ENCODE data around the gene SCN3A. TPM values are rescaled to one million over a fixed set of nuclear protein-coding genes. Genes with fewer than 3 reads are reported as not detected.

The SCN3A gene
- total RNA-seq, 1 donor from 2014 or later: 0.17 TPM

- no peak for DNase-seq (ENCODE audit: low read depth)
- H3K4me3 ChIP-seq (ENCODE audit: low read depth, low read length): no peak overlapping the region
- no peaks in the 10 kb centered on the region for H3K27me3 ChIP-seq (ENCODE audit: control insufficient read depth, insufficient read depth, low read length)
- no peak for TF ChIP-seq CTCF (IDR thresholded peaks at IDR 0.05; ENCODE audit: insufficient read depth, low read length, poor library complexity, severe bottlenecking)
- H3K36me3 ChIP-seq (ENCODE audit: control insufficient read depth, insufficient read depth, low read length): no peaks in the 10 kb centered on the region
These were observed 18.2 kb downstream of the SCN3A start for GRCh38 chr2:165185633-165186032.

GRCh38 chr2:165182029-165182428, 21.8 kb downstream of the SCN3A start:
- no peak for DNase-seq (ENCODE audit: low read depth)
- H3K4me3 ChIP-seq (ENCODE audit: low read depth, low read length): no peak overlapping the region
- TF ChIP-seq CTCF (IDR thresholded peaks at IDR 0.05; ENCODE audit: insufficient read depth, low read length, poor library complexity, severe bottlenecking): no peak
- no peaks in the 10 kb centered on the region for H3K27me3 ChIP-seq (ENCODE audit: control insufficient read depth, insufficient read depth, low read length)
- no peaks in the 10 kb centered on the region for H3K36me3 ChIP-seq (ENCODE audit: control insufficient read depth, insufficient read depth, low read length)

GRCh38 chr2:165176780-165177179, 27.1 kb downstream of the SCN3A start:
- Histone ChIP-seq H3K36me3 (ENCODE audit: control insufficient read depth, insufficient read depth, low read length) (no peaks in the 10 kb centered on the region), H3K4me3 (ENCODE audit: low read depth, low read length) (no peak overlapping the region), H3K27me3 (ENCODE audit: control insufficient read depth, insufficient read depth, low read length) (no peaks in the 10 kb centered on the region)
- no peak for DNase-seq (ENCODE audit: low read depth)
- TF ChIP-seq CTCF (IDR thresholded peaks at IDR 0.05; ENCODE audit: insufficient read depth, low read length, poor library complexity, severe bottlenecking): no peak

- Histone ChIP-seq H3K36me3 (ENCODE audit: control insufficient read depth, insufficient read depth, low read length) (no peaks in the 10 kb centered on the region), H3K4me3 (ENCODE audit: low read depth, low read length) (no peak overlapping the region), H3K27me3 (ENCODE audit: control insufficient read depth, insufficient read depth, low read length) (no peaks in the 10 kb centered on the region)
- no peak for DNase-seq (ENCODE audit: low read depth)
- TF ChIP-seq CTCF (IDR thresholded peaks at IDR 0.05; ENCODE audit: insufficient read depth, low read length, poor library complexity, severe bottlenecking): no peak
These were observed 30.6 kb downstream of the SCN3A start for GRCh38 chr2:165173215-165173614.

- TF ChIP-seq CTCF (IDR thresholded peaks at IDR 0.05; ENCODE audit: insufficient read depth, low read length, poor library complexity, severe bottlenecking): no peak
- H3K4me3 ChIP-seq (ENCODE audit: low read depth, low read length): no peak overlapping the region
- no peak for DNase-seq (ENCODE audit: low read depth)
- no peaks in the 10 kb centered on the region for H3K36me3 ChIP-seq (ENCODE audit: control insufficient read depth, insufficient read depth, low read length)
- H3K27me3 ChIP-seq (ENCODE audit: control insufficient read depth, insufficient read depth, low read length): no peaks in the 10 kb centered on the region
These were observed 39.6 kb downstream of the SCN3A start for GRCh38 chr2:165164201-165164600.

GRCh38 chr2:165163761-165164160, 40.1 kb downstream of the SCN3A start:
- DNase-seq (ENCODE audit: low read depth): no peak
- Histone ChIP-seq H3K27me3 (ENCODE audit: control insufficient read depth, insufficient read depth, low read length) (no peaks in the 10 kb centered on the region), H3K4me3 (ENCODE audit: low read depth, low read length) (no peak overlapping the region), H3K36me3 (ENCODE audit: control insufficient read depth, insufficient read depth, low read length) (no peaks in the 10 kb centered on the region)
- TF ChIP-seq CTCF (IDR thresholded peaks at IDR 0.05; ENCODE audit: insufficient read depth, low read length, poor library complexity, severe bottlenecking): no peak
